Measurements from ENCODE around the gene OGFR.

- TF ChIP-seq EZH2 (IDR thresholded peaks at IDR 0.05) (no peak), CTCF (IDR thresholded peaks at IDR 0.05) (no peak), EZH2phosphoT487 (IDR thresholded peaks at IDR 0.05) (no peak)
Measured at GRCh38 chr20:62836967-62837490, 32.4 kb downstream of the OGFR start.

Data from neural progenitor cell (in vitro differentiated cells).